Measurements from ENCODE around the gene TUT1. TPM values are rescaled to one million over a fixed set of nuclear protein-coding genes. Genes with fewer than 3 reads are reported as not detected.

The TUT1 gene
- total RNA-seq, 1 experiment from 2014 or later: 14.2 TPM

- DNase-seq (ENCODE audit: low read depth): no peak
- in situ Hi-C loops (cut with HindIII; ENCODE audit: low pct_unique_long_range_greater_than_20kb, low sequenced_read_pairs): no loop called here
These were observed 56.4 kb downstream of the TUT1 start for GRCh38 chr11:62534779-62535545.

DNA sequence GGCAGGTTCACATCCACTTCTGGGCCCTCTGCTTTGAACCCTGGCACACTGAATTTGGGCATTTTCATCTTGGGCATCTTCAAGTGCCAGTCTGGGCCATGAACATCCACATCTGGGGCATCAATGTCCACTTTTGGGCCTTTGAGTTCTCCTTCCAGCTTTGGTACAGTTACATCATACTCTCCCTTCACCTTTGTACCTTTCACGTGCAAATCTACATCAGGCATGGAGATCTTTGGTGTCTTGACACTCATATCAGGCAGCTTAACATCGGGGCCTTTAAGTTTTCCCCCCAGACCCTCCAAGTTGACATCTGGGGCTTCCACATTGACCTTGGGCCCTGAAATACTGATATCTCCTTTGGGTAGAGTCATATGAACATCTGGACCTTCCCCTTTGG is 59.2 kb downstream of the TUT1 start:
- no peak for DNase-seq (ENCODE audit: low read depth)
- in situ Hi-C loops (cut with HindIII; ENCODE audit: low pct_unique_long_range_greater_than_20kb, low sequenced_read_pairs): no loop called here

Other genes starting within 250 kb of the TUT1 start
- not detected in 2 replicates for gene SCGB1A1, start 172.5 kb downstream of the TUT1 start, total RNA-seq (2014; rRNA removed; shearing (Covaris generic); ENCODE audit: low replicate concordance)
- gene AHNAK, start 44.7 kb downstream of the TUT1 start, total RNA-seq (2014; rRNA removed; shearing (Covaris generic); ENCODE audit: low replicate concordance): 141 and 188 TPM in 2 replicates
- 2,603 and 2,794 TPM in 2 replicates for gene EEF1G, start 17.6 kb downstream of the TUT1 start, total RNA-seq (2014; rRNA removed; shearing (Covaris generic); ENCODE audit: low replicate concordance)
- gene MTA2, start 10.3 kb upstream of the TUT1 start, total RNA-seq (2014; rRNA removed; shearing (Covaris generic); ENCODE audit: low replicate concordance): 87.5 and 107 TPM in 2 replicates
- gene EML3, start 21.3 kb upstream of the TUT1 start, total RNA-seq (2014; rRNA removed; shearing (Covaris generic); ENCODE audit: low replicate concordance): 16.1 and 19.3 TPM in 2 replicates
- gene ROM1, start 21.7 kb upstream of the TUT1 start, total RNA-seq (2014; rRNA removed; shearing (Covaris generic); ENCODE audit: low replicate concordance): 4.5 and 7.4 TPM in 2 replicates
- gene B3GAT3, start 30.5 kb upstream of the TUT1 start, total RNA-seq (2014; rRNA removed; shearing (Covaris generic); ENCODE audit: low replicate concordance): 34.9 and 52.3 TPM in 2 replicates
- 434 and 492 TPM in 2 replicates for gene GANAB, start 55.1 kb upstream of the TUT1 start, total RNA-seq (2014; rRNA removed; shearing (Covaris generic); ENCODE audit: low replicate concordance)
- gene INTS5, start 61.8 kb upstream of the TUT1 start, total RNA-seq (2014; rRNA removed; shearing (Covaris generic); ENCODE audit: low replicate concordance): 7.6 and 14.5 TPM in 2 replicates
- 48.1 and 59.2 TPM in 2 replicates for gene C11orf98, start 73.7 kb upstream of the TUT1 start, total RNA-seq (2014; rRNA removed; shearing (Covaris generic); ENCODE audit: low replicate concordance)
- gene CSKMT, start 73.8 kb upstream of the TUT1 start, total RNA-seq (2014; rRNA removed; shearing (Covaris generic); ENCODE audit: low replicate concordance): 0.09 and 6.4 TPM in 2 replicates
- 18.2 and 25.6 TPM in 2 replicates for gene UQCC3, start 80.2 kb upstream of the TUT1 start, total RNA-seq (2014; rRNA removed; shearing (Covaris generic); ENCODE audit: low replicate concordance)
- 1.9 and 3.2 TPM in 2 replicates for gene LBHD1, start 80.7 kb upstream of the TUT1 start, total RNA-seq (2014; rRNA removed; shearing (Covaris generic); ENCODE audit: low replicate concordance)
- gene UBXN1, start 87.5 kb upstream of the TUT1 start, total RNA-seq (2014; rRNA removed; shearing (Covaris generic); ENCODE audit: low replicate concordance): 81.8 and 106 TPM in 2 replicates
- gene LRRN4CL, start 98.0 kb upstream of the TUT1 start, total RNA-seq (2014; rRNA removed; shearing (Covaris generic); ENCODE audit: low replicate concordance): not detected in 2 replicates
- 37.5 and 55.8 TPM in 2 replicates for gene BSCL2, start 115.9 kb upstream of the TUT1 start, total RNA-seq (2014; rRNA removed; shearing (Covaris generic); ENCODE audit: low replicate concordance)
- not detected in 2 replicates for gene GNG3, start 116.2 kb upstream of the TUT1 start, total RNA-seq (2014; rRNA removed; shearing (Covaris generic); ENCODE audit: low replicate concordance)
- 4.4 and 4.8 TPM in 2 replicates for gene HNRNPUL2, start 135.9 kb upstream of the TUT1 start, total RNA-seq (2014; rRNA removed; shearing (Covaris generic); ENCODE audit: low replicate concordance)
- gene TTC9C, start 137.0 kb upstream of the TUT1 start, total RNA-seq (2014; rRNA removed; shearing (Covaris generic); ENCODE audit: low replicate concordance): 30.9 and 37.2 TPM in 2 replicates
- 4.6 and 14.9 TPM in 2 replicates for gene ZBTB3, start 162.6 kb upstream of the TUT1 start, total RNA-seq (2014; rRNA removed; shearing (Covaris generic); ENCODE audit: low replicate concordance)
- gene POLR2G, start 170.1 kb upstream of the TUT1 start, total RNA-seq (2014; rRNA removed; shearing (Covaris generic); ENCODE audit: low replicate concordance): 75.4 and 80.0 TPM in 2 replicates
- gene TAF6L, start 179.9 kb upstream of the TUT1 start, total RNA-seq (2014; rRNA removed; shearing (Covaris generic); ENCODE audit: low replicate concordance): 12.9 and 14.6 TPM in 2 replicates
- gene TMEM179B, start 195.9 kb upstream of the TUT1 start, total RNA-seq (2014; rRNA removed; shearing (Covaris generic); ENCODE audit: low replicate concordance): 14.9 and 33.8 TPM in 2 replicates
- 42.0 and 58.7 TPM in 2 replicates for gene TMEM223, start 200.5 kb upstream of the TUT1 start, total RNA-seq (2014; rRNA removed; shearing (Covaris generic); ENCODE audit: low replicate concordance)
- gene NXF1, start 213.9 kb upstream of the TUT1 start, total RNA-seq (2014; rRNA removed; shearing (Covaris generic); ENCODE audit: low replicate concordance): 1.5 and 6.3 TPM in 2 replicates
- gene STX5, start 240.5 kb upstream of the TUT1 start, total RNA-seq (2014; rRNA removed; shearing (Covaris generic); ENCODE audit: low replicate concordance): 29.6 and 39.5 TPM in 2 replicates
- not detected in 2 replicates for gene TEX54, start 241.3 kb upstream of the TUT1 start, total RNA-seq (2014; rRNA removed; shearing (Covaris generic); ENCODE audit: low replicate concordance)
- gene WDR74, start 248.1 kb upstream of the TUT1 start, total RNA-seq (2014; rRNA removed; shearing (Covaris generic); ENCODE audit: low replicate concordance): 82.0 and 102 TPM in 2 replicates

Data from Caki2 (cell line).